K562 (cell line): Measurements from ENCODE around the gene CYS1. TPM values are rescaled to one million over a fixed set of nuclear protein-coding genes. Genes with fewer than 3 reads are reported as not detected.

ENCODE experiments used
- CBX2 ChIP-seq: fragments of 200-600 bp; sonication (generic); IDR thresholded peaks from one replicate; pipeline ENCODE4 v1.6.1; 2012; ENCODE audit warnings: mild to moderate bottlenecking, low read length, inconsistent platforms; ENCODE audit not compliant: insufficient read depth, poor library complexity, severe bottlenecking
- EGR1 ChIP-seq: fragments of 450-650 bp; conservative IDR thresholded peaks from 2 replicates; pipeline ENCODE4 v1.6.1; 2017; ENCODE audit warnings: mild to moderate bottlenecking
- NFXL1 ChIP-seq: fragments of 450-650 bp; formaldehyde crosslinking; IDR thresholded peaks from 2 replicates; pipeline ENCODE4 v1.4.0; 2021; ENCODE audit warnings: mild to moderate bottlenecking
- SIN3B ChIP-seq: fragments of 450-650 bp; IDR thresholded peaks from 2 replicates; pipeline ENCODE4 v1.6.1; 2017; ENCODE audit warnings: low read depth, mild to moderate bottlenecking, moderate library complexity
- SMAD1 ChIP-seq: fragments of 150-350 bp; IDR thresholded peaks from 2 replicates; pipeline ENCODE4 v1.6.1; 2014; ENCODE audit warnings: low read length, low read depth; ENCODE audit not compliant: partially characterized antibody
- TAF15 ChIP-seq: fragments of 200-400 bp; formaldehyde crosslinking; IDR thresholded peaks from 2 replicates; pipeline ENCODE4 v1.6.1; 2017; ENCODE audit warnings: mild to moderate bottlenecking, low read depth, low read length, moderate library complexity
- ZNF354B ChIP-seq: fragments of 250-450 bp; sonication (Bioruptor Pico); IDR thresholded peaks from 2 replicates; pipeline ENCODE4 v1.4.0; 2020
- ZNF586 ChIP-seq: fragments of 450-650 bp; formaldehyde crosslinking; conservative IDR thresholded peaks from 2 replicates; pipeline ENCODE4 v1.4.0; 2020; ENCODE audit warnings: mild to moderate bottlenecking, moderate library complexity
- ZNF696 ChIP-seq: fragments of 250-450 bp; sonication (Bioruptor Pico); conservative IDR thresholded peaks from 2 replicates; pipeline ENCODE4 v1.4.0; 2020; ENCODE audit warnings: mild to moderate bottlenecking, moderate library complexity
- polyA plus RNA-seq, 8 experiments: library from polyadenylated mRNA; depleted of rRNA in 4 of 8; stranded (reverse) in 5 of 8; unstranded in 3 of 8; fragments of >200 nt; fragmentation: Nextera tagmentation in 2 of 8; fragmentation: Illumina TruSeq in 1 of 8; extraction: Ambion mirVana in 2 of 8; extraction: Trizol in 1 of 8; gene quantifications; 2 replicates each; pipeline versions ENCODE4 v1.2.1 to v1.2.3, GENCODE V29; 2011 to 2014; ENCODE audit warnings: inconsistent platforms in 1 of 8, missing spikeins in 1 of 8
- total RNA-seq, 7 experiments: library from RNA; depleted of rRNA in 6 of 7; stranded (reverse); fragments of >200 nt in 6 of 7; fragmentation: Illumina TruSeq in 2 of 7; extraction: Trizol in 2 of 7; gene quantifications; 2 replicates each; pipeline versions ENCODE4 v1.2.1 to v1.2.3, GENCODE V29; 2011 to 2021; ENCODE audit warnings: low replicate concordance in 1 of 7
- TF ChIP-seq, protein P1 (sequence below), 3 experiments: IDR thresholded peaks in 2 of 3; conservative IDR thresholded peaks in 1 of 3; 2 replicates each; pipeline ENCODE4 v1.5.1; 2011 to 2012; ENCODE audit warnings: low read length in 3 of 3, mild to moderate bottlenecking in 3 of 3, control low read depth in 2 of 3, improper control_type of control experiment in 1 of 3, inconsistent platforms in 1 of 3, low read depth in 1 of 3, mixed read lengths in 1 of 3, moderate library complexity in 1 of 3; ENCODE audit not compliant: insufficient read depth in 2 of 3
- TF ChIP-seq, protein P2 (sequence below): IDR thresholded peaks from 2 replicates; pipeline ENCODE4 v1.6.1; 2011; ENCODE audit warnings: borderline replicate concordance, low read depth, mild to moderate bottlenecking, moderate library complexity, low read length; ENCODE audit not compliant: insufficient read depth, poor library complexity, severe bottlenecking
- TF ChIP-seq, protein P3 (sequence below): fragments of 250-450 bp; sonication (Bioruptor Pico); IDR thresholded peaks from 2 replicates; pipeline ENCODE4 v1.5.1; 2021; ENCODE audit warnings: mild to moderate bottlenecking
- TF ChIP-seq, protein P4 (sequence below): fragments of 200-800 bp; sonication (Bioruptor generic); IDR thresholded peaks from 2 replicates; pipeline ENCODE4 v1.6.1; 2016; ENCODE audit warnings: missing genetic modification characterization, missing compliant biosample characterization
- TF ChIP-seq, protein P5 (sequence below): fragments of 200-800 bp; sonication (Bioruptor generic); IDR thresholded peaks from 2 replicates; pipeline ENCODE4 v1.6.1; 2017; ENCODE audit warnings: missing genetic modification characterization, missing compliant biosample characterization

CYS1 gene
- total and polyA plus RNA-seq, 9 of the 15 experiments (the other 6 are each of a cell fraction or from before 2014, with no cell fraction given) = 0.11 to 0.13 TPM; not detected in 7

DNA sequence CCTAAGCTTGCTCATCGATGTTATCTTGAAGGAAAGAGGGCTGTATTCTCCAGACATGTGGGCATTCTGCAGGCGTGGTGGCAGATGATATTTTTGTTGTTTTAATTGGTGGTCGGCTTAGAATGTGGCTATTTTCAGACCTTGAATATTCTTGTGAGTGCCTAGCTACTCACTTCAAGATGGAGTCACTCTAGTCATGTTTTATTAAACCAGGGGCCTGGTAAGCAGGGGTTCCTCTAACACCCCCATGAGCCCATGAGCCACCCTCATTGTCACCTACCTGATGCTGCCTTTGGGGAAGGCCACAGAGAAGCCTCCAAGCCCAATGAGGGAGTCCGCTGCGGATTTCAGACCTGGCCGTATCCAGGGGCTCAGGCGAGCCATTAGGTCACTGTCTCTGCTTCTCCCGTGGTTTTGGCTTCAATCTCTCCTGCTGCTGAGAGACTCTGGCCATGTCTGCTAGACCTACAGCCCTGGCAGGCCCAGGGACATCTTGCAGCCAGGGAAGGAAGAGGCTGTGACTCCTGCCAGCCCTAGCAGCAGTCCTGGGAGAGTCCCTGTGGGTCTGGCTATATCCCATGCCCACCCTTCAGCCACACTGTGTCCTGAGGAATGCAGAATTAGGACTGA lies 53.2 kb downstream of the CYS1 start (continued):
- TF ChIP-seq SMAD1 = no peak
- no peak for TF ChIP-seq TAF15
- TF ChIP-seq CBX2 = no peak
- TF ChIP-seq ZNF586 (CRISPR knock-in tag) = no peak
- TF ChIP-seq, protein P1, sequence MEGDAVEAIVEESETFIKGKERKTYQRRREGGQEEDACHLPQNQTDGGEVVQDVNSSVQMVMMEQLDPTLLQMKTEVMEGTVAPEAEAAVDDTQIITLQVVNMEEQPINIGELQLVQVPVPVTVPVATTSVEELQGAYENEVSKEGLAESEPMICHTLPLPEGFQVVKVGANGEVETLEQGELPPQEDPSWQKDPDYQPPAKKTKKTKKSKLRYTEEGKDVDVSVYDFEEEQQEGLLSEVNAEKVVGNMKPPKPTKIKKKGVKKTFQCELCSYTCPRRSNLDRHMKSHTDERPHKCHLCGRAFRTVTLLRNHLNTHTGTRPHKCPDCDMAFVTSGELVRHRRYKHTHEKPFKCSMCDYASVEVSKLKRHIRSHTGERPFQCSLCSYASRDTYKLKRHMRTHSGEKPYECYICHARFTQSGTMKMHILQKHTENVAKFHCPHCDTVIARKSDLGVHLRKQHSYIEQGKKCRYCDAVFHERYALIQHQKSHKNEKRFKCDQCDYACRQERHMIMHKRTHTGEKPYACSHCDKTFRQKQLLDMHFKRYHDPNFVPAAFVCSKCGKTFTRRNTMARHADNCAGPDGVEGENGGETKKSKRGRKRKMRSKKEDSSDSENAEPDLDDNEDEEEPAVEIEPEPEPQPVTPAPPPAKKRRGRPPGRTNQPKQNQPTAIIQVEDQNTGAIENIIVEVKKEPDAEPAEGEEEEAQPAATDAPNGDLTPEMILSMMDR (IDR thresholded peaks at IDR 0.05 in 2 of 3, conservative IDR thresholded peaks at IDR 0.05 in 1 of 3; ENCODE audit: insufficient read depth in 2 of 3, low read depth in 1 of 3, low read length in 3 of 3) = no peak
- TF ChIP-seq ZNF696 (CRISPR knock-in tag) = no peak
- TF ChIP-seq, protein P2, sequence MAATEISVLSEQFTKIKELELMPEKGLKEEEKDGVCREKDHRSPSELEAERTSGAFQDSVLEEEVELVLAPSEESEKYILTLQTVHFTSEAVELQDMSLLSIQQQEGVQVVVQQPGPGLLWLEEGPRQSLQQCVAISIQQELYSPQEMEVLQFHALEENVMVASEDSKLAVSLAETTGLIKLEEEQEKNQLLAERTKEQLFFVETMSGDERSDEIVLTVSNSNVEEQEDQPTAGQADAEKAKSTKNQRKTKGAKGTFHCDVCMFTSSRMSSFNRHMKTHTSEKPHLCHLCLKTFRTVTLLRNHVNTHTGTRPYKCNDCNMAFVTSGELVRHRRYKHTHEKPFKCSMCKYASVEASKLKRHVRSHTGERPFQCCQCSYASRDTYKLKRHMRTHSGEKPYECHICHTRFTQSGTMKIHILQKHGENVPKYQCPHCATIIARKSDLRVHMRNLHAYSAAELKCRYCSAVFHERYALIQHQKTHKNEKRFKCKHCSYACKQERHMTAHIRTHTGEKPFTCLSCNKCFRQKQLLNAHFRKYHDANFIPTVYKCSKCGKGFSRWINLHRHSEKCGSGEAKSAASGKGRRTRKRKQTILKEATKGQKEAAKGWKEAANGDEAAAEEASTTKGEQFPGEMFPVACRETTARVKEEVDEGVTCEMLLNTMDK = no peak
- TF ChIP-seq ZNF354B (CRISPR knock-in tag) = no peak
- TF ChIP-seq SIN3B = no peak
- TF ChIP-seq, protein P3, sequence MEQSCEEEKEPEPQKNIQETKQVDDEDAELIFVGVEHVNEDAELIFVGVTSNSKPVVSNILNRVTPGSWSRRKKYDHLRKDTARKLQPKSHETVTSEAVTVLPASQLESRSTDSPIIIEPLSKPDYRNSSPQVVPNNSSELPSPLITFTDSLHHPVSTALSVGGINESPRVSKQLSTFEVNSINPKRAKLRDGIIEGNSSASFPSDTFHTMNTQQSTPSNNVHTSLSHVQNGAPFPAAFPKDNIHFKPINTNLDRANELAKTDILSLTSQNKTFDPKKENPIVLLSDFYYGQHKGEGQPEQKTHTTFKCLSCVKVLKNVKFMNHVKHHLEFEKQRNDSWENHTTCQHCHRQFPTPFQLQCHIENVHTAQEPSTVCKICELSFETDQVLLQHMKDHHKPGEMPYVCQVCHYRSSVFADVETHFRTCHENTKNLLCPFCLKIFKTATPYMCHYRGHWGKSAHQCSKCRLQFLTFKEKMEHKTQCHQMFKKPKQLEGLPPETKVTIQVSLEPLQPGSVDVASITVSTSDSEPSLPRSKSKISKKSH (CRISPR knock-in tag) = no peak
- TF ChIP-seq, protein P4, sequence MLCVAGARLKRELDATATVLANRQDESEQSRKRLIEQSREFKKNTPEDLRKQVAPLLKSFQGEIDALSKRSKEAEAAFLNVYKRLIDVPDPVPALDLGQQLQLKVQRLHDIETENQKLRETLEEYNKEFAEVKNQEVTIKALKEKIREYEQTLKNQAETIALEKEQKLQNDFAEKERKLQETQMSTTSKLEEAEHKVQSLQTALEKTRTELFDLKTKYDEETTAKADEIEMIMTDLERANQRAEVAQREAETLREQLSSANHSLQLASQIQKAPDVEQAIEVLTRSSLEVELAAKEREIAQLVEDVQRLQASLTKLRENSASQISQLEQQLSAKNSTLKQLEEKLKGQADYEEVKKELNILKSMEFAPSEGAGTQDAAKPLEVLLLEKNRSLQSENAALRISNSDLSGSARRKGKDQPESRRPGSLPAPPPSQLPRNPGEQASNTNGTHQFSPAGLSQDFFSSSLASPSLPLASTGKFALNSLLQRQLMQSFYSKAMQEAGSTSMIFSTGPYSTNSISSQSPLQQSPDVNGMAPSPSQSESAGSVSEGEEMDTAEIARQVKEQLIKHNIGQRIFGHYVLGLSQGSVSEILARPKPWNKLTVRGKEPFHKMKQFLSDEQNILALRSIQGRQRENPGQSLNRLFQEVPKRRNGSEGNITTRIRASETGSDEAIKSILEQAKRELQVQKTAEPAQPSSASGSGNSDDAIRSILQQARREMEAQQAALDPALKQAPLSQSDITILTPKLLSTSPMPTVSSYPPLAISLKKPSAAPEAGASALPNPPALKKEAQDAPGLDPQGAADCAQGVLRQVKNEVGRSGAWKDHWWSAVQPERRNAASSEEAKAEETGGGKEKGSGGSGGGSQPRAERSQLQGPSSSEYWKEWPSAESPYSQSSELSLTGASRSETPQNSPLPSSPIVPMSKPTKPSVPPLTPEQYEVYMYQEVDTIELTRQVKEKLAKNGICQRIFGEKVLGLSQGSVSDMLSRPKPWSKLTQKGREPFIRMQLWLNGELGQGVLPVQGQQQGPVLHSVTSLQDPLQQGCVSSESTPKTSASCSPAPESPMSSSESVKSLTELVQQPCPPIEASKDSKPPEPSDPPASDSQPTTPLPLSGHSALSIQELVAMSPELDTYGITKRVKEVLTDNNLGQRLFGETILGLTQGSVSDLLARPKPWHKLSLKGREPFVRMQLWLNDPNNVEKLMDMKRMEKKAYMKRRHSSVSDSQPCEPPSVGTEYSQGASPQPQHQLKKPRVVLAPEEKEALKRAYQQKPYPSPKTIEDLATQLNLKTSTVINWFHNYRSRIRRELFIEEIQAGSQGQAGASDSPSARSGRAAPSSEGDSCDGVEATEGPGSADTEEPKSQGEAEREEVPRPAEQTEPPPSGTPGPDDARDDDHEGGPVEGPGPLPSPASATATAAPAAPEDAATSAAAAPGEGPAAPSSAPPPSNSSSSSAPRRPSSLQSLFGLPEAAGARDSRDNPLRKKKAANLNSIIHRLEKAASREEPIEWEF (CRISPR knock-in tag) = no peak
- TF ChIP-seq, protein P5, sequence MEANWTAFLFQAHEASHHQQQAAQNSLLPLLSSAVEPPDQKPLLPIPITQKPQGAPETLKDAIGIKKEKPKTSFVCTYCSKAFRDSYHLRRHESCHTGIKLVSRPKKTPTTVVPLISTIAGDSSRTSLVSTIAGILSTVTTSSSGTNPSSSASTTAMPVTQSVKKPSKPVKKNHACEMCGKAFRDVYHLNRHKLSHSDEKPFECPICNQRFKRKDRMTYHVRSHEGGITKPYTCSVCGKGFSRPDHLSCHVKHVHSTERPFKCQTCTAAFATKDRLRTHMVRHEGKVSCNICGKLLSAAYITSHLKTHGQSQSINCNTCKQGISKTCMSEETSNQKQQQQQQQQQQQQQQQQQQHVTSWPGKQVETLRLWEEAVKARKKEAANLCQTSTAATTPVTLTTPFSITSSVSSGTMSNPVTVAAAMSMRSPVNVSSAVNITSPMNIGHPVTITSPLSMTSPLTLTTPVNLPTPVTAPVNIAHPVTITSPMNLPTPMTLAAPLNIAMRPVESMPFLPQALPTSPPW (CRISPR knock-in tag) = no peak
- TF ChIP-seq EGR1 = no peak
- TF ChIP-seq NFXL1 (CRISPR knock-in tag) = no peak
